AG09309 (cell line): ENCODE measurements around the gene FARS2.

Experiments used
- DNase-seq: peaks from one replicate; pipeline ENCODE4 v3.0.0-alpha.2; 2010; ENCODE audit warnings: low read depth
- H3K4me3 ChIP-seq: 2 replicates; pipeline ENCODE4 v1.5.1; 2011; ENCODE audit warnings: mild to moderate bottlenecking, low read depth, low read length, moderate library complexity; ENCODE audit not compliant: control insufficient read depth
- TF ChIP-seq, protein P1 (sequence below): IDR thresholded peaks from 2 replicates; pipeline ENCODE4 v1.5.1; 2011; ENCODE audit warnings: mild to moderate bottlenecking, low read depth, low read length, inconsistent platforms; ENCODE audit not compliant: insufficient read depth, control insufficient read depth; ENCODE audit errors: missing control alignments

Gene FARS2

DNA sequence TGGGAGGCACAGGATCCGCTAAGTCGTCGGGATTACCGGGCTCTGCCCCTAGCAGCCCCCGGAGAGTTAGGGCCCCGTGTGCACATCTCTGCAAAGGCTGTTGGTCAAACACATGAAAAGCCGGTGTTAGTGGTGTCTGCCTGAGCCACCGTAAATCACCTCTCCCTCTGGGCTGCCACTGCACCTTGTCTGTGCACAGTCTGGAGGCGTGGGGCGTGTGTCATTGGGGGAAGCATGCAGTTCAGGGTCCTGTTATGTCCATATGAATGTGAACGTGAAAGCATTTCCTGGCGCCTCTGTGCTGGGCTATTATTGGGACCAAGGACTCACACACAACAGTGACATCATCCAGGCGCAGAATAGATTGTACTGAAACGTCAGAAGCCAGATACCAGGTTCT lies 439.9 kb downstream of the FARS2 start:
- no peak overlapping the region for H3K4me3 ChIP-seq
- TF ChIP-seq, protein P1, sequence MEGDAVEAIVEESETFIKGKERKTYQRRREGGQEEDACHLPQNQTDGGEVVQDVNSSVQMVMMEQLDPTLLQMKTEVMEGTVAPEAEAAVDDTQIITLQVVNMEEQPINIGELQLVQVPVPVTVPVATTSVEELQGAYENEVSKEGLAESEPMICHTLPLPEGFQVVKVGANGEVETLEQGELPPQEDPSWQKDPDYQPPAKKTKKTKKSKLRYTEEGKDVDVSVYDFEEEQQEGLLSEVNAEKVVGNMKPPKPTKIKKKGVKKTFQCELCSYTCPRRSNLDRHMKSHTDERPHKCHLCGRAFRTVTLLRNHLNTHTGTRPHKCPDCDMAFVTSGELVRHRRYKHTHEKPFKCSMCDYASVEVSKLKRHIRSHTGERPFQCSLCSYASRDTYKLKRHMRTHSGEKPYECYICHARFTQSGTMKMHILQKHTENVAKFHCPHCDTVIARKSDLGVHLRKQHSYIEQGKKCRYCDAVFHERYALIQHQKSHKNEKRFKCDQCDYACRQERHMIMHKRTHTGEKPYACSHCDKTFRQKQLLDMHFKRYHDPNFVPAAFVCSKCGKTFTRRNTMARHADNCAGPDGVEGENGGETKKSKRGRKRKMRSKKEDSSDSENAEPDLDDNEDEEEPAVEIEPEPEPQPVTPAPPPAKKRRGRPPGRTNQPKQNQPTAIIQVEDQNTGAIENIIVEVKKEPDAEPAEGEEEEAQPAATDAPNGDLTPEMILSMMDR: no peak
- DNase-seq: no peak

DNA sequence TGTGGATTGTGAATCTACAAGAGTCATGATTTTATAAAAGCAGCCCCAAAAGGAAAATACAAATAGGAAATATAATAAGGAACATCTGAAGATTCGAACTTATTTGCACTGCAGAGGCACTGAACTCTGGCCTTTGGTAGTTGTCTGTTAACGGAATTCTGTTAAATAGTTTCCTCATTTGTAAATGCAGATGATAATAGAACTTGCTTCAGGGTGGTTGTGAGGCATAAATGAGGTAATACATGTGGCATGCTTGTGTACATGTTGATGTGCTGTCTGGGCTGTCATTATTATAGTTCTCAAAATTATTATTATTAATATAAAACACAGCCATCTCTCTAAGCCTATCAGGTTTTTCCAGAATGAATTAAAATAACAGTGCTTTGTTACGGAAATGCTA lies 443.4 kb downstream of the FARS2 start:
- TF ChIP-seq, protein P1: no peak
- DNase-seq: no peak
- no peak overlapping the region for H3K4me3 ChIP-seq

DNA sequence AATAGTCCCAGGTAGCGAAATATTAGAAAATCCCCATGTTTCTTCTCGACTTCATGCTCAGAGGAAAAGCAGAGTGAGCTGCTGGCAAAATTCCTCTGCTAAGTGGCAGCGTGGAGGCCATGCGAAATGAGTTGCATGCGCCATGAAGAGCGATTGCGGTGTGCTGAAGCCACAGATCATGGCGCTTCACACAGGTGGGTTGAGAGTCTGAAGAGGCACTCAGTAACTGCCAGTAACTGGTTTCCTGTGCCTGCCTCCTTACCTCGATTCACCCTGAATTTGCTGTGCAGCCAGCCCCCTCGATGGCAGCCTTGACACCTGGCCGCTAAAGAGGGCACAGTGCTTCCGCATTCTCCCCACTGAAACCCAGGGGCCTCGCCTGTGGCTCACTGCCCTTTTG lies 443.9 kb downstream of the FARS2 start:
- TF ChIP-seq, protein P1: no peak
- no peak overlapping the region for H3K4me3 ChIP-seq
- DNase-seq: no peak

DNA sequence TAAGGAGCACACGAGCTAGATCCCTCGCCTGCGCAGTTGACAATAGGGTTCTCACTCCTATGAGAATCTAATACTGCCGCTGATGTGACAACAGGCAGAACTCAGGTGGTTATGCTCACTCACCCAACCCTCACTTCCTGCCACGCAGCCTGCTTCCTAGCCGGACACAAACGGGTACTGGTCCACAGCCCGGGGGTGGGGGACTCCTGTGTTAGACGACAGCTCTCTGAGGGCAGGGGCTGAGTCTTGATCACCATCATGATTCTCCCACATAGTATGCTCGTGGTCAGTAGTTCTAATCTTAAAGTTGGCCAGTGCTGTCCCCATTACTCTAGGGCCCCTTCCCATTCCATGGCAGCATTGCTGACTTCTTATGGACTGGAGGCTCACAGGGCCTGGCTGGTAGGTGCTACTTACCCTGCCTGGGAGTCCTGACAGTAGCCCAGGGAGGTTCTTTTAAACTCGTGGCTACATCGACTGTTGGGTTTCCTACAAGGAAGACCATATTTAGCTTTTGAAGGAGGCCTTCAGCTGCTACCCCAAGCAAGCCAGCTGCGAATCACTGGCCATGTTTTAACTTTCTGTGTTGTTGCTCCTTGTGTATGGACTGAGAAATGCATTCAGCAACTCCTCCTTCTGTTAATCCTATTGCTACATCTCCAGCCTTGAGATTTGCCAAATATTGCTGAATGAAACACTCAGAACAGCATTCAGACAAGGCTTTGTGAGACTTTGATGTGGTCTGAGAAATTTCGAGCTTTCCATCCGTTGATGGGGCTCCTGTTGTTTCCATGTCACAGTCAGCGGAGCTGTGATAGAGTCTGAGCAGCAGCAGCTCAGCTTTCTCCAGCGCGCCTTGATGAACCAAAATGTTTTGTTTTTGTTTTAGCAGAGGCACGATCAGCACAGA lies 445.1 kb downstream of the FARS2 start:
- no peak for DNase-seq
- H3K4me3 ChIP-seq: no peak overlapping the region
- TF ChIP-seq, protein P1: no peak

DNA sequence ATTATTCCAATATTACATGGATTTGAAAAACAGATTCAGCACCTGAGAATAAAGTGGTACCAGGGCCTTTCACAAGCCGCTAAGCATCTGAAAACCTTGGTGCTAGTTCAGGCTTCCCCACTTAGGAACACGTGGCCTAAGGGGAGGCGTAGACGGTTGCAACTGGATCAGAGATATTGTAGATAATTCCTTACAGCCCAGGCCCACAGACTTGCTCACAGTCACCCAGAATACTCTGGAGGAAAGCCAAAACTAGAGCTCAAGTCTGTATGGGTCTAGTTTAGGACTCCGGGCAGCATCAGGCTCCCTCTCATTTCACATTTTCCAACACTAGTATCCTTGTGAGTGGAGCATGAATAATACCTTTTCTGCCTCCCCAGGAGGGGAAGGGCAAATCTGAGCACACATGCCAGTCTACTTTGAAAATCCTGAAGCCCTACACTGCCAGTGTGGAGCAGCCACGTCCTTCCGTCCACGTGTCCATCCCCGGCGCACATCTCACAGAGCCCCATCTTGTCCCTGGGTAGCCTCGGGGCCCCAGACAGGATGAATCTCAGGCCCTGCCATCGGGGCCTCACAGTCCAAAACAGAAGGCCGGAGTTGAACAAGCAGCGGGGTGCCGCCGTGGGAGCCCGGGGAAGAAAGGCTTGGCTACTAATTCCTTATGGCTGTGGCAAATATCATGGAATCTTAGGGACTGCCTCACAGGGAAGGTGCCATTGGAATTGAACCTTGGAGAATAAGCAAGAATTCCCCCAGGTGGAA lies 446.1 kb downstream of the FARS2 start:
- H3K4me3 ChIP-seq: no peak overlapping the region
- TF ChIP-seq, protein P1: no peak
- DNase-seq: no peak

DNA sequence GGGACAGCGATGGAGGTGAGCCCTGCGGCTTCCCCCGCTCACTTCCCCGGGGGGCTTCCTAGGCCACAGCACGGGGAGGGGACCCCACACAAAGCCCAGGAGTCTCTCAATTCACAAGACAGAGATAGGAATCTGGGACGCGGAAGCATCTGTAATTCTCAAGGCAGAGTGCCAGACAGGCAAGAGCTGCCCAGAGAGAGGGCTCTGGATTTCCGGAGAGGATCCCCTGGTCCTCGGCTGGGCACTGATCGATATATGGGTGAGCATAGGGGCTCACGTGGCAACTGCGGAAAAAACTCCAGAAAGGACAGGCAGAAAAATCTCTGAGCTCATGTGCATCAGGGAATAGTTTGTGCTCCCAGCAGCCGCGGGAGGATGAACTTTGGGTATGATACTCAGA lies 449.2 kb downstream of the FARS2 start:
- H3K4me3 ChIP-seq: no peak overlapping the region
- DNase-seq: no peak
- TF ChIP-seq, protein P1: no peak
